OCI-LY1 (cell line): Measurements from ENCODE around the gene BGN.

Source experiments
- H2AFZ ChIP-seq: fragments of 200-600 bp; sonication (generic), shearing (Covaris generic); 2 replicates; pipeline ENCODE4 v1.6.0; 2014; ENCODE audit warnings: antibody characterized with exemption, mild to moderate bottlenecking, low read length
- H3F3A ChIP-seq: fragments of 200-600 bp; sonication (generic), shearing (Covaris generic); 2 replicates; pipeline ENCODE4 v1.6.0; 2014; ENCODE audit warnings: mild to moderate bottlenecking, antibody characterized with exemption, low read length, moderate library complexity; ENCODE audit not compliant: insufficient read depth
- H3K27ac ChIP-seq: fragments of 200-600 bp; sonication (generic); 2 replicates; pipeline ENCODE4 v1.5.1; 2014; ENCODE audit warnings: low read length, mixed run types, mild to moderate bottlenecking, low read depth; ENCODE audit not compliant: poor library complexity, severe bottlenecking
- H3K27me3 ChIP-seq: fragments of 200-600 bp; sonication (generic); 2 replicates; pipeline ENCODE4 v1.6.0; 2014; ENCODE audit warnings: antibody characterized with exemption, mild to moderate bottlenecking, low read length, moderate library complexity; ENCODE audit not compliant: insufficient read depth
- H3K36me3 ChIP-seq: fragments of 200-600 bp; sonication (generic); 2 replicates; pipeline ENCODE4 v1.6.1; 2014; ENCODE audit warnings: mild to moderate bottlenecking, antibody characterized with exemption, low read length, moderate library complexity, mixed read lengths; ENCODE audit not compliant: insufficient read depth
- H3K4me1 ChIP-seq: fragments of 200-600 bp; sonication (generic); 2 replicates; pipeline ENCODE4 v1.5.1; 2014; ENCODE audit warnings: mild to moderate bottlenecking, low read length, moderate library complexity; ENCODE audit not compliant: insufficient read depth, severe bottlenecking
- H3K4me2 ChIP-seq: fragments of 200-600 bp; sonication (generic), shearing (Covaris generic); 2 replicates; pipeline ENCODE4 v1.6.1; 2014; ENCODE audit warnings: low read length
- H3K4me3 ChIP-seq: fragments of 200-600 bp; sonication (generic); 2 replicates; pipeline ENCODE4 v1.5.1; 2014; ENCODE audit warnings: low read length, low read depth, mild to moderate bottlenecking, mixed read lengths; ENCODE audit not compliant: poor library complexity, severe bottlenecking
- H3K79me2 ChIP-seq: fragments of 200-600 bp; shearing (Covaris generic); 2 replicates; pipeline ENCODE4 v1.6.1; 2016; ENCODE audit warnings: mixed run types, low read length, mixed read lengths; ENCODE audit not compliant: insufficient read depth
- H3K9ac ChIP-seq: fragments of 200-600 bp; sonication (generic), shearing (Covaris generic); 2 replicates; pipeline ENCODE4 v1.6.1; 2014; ENCODE audit warnings: mild to moderate bottlenecking, low read length, mixed read lengths
- H3K9me2 ChIP-seq: fragments of 200-600 bp; sonication (generic), shearing (Covaris generic); 2 replicates; pipeline ENCODE4 v1.6.1; 2014; ENCODE audit warnings: low read depth, mild to moderate bottlenecking, low read length, mixed read lengths
- H3K9me3 ChIP-seq: fragments of 200-600 bp; shearing (Covaris generic); 2 replicates; pipeline ENCODE4 v1.6.1; 2014; ENCODE audit warnings: low read length, mixed read lengths
- H4K20me1 ChIP-seq: fragments of 200-600 bp; sonication (generic), shearing (Covaris generic); 2 replicates; pipeline ENCODE4 v1.6.0; 2016; ENCODE audit warnings: mild to moderate bottlenecking, low read length; ENCODE audit not compliant: insufficient read depth
- EZH2 ChIP-seq: fragments of 200-600 bp; sonication (generic), shearing (Covaris generic); IDR thresholded peaks from 2 replicates; pipeline ENCODE4 v1.8.0; 2017; ENCODE audit warnings: borderline replicate concordance, mixed run types, mild to moderate bottlenecking, antibody characterized with exemption, low read length, moderate library complexity, mixed read lengths
- TF ChIP-seq, protein P1 (sequence below): fragments of 200-600 bp; sonication (generic), shearing (Covaris generic); IDR thresholded peaks from 2 replicates; pipeline ENCODE4 v1.5.1; 2017; ENCODE audit warnings: mild to moderate bottlenecking, antibody characterized with exemption, low read length, moderate library complexity, mixed read lengths

The BGN gene

GRCh38 chrX:153457827-153458466 lies 36.8 kb upstream of the BGN start:
- Histone ChIP-seq H4K20me1 (no peaks in the 10 kb centered on the region), H2AFZ (no peak overlapping the region), H3K4me3 (no peak overlapping the region), H3K36me3 (peaks cover 11% of the 10 kb centered on the region; the same call in 1 of the 2 replicates), H3K4me1 (no peaks in the 10 kb centered on the region), H3K9me3 (no peaks in the 10 kb centered on the region), H3K27ac (no peak overlapping the region), H3K79me2 (no peaks in the 10 kb centered on the region), H3K9ac (no peak overlapping the region), H3K27me3 (no peaks in the 10 kb centered on the region), H3K9me2 (no peaks in the 10 kb centered on the region), H3K4me2 (no peak overlapping the region), H3F3A (no peaks in the 10 kb centered on the region)
- TF ChIP-seq, protein P1, sequence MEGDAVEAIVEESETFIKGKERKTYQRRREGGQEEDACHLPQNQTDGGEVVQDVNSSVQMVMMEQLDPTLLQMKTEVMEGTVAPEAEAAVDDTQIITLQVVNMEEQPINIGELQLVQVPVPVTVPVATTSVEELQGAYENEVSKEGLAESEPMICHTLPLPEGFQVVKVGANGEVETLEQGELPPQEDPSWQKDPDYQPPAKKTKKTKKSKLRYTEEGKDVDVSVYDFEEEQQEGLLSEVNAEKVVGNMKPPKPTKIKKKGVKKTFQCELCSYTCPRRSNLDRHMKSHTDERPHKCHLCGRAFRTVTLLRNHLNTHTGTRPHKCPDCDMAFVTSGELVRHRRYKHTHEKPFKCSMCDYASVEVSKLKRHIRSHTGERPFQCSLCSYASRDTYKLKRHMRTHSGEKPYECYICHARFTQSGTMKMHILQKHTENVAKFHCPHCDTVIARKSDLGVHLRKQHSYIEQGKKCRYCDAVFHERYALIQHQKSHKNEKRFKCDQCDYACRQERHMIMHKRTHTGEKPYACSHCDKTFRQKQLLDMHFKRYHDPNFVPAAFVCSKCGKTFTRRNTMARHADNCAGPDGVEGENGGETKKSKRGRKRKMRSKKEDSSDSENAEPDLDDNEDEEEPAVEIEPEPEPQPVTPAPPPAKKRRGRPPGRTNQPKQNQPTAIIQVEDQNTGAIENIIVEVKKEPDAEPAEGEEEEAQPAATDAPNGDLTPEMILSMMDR: no peak
- no peak for TF ChIP-seq EZH2

GRCh38 chrX:153458476-153458875 lies 36.3 kb upstream of the BGN start:
- H3K4me3 ChIP-seq: no peak overlapping the region
- no peaks in the 10 kb centered on the region for H4K20me1 ChIP-seq
- H3K9ac ChIP-seq: no peak overlapping the region
- no peaks in the 10 kb centered on the region for H3K79me2 ChIP-seq
- no peak overlapping the region for H3K27ac ChIP-seq
- H3K9me3 ChIP-seq: no peaks in the 10 kb centered on the region
- H3K4me2 ChIP-seq: no peak overlapping the region
- H3K4me1 ChIP-seq: no peaks in the 10 kb centered on the region
- TF ChIP-seq EZH2: no peak
- TF ChIP-seq, protein P1: no peak
- no peaks in the 10 kb centered on the region for H3F3A ChIP-seq
- H3K36me3 ChIP-seq: peaks cover 11% of the 10 kb centered on the region; the same call in 1 of the 2 replicates
- H3K27me3 ChIP-seq: no peaks in the 10 kb centered on the region
- H3K9me2 ChIP-seq: no peaks in the 10 kb centered on the region
- no peak overlapping the region for H2AFZ ChIP-seq

DNA sequence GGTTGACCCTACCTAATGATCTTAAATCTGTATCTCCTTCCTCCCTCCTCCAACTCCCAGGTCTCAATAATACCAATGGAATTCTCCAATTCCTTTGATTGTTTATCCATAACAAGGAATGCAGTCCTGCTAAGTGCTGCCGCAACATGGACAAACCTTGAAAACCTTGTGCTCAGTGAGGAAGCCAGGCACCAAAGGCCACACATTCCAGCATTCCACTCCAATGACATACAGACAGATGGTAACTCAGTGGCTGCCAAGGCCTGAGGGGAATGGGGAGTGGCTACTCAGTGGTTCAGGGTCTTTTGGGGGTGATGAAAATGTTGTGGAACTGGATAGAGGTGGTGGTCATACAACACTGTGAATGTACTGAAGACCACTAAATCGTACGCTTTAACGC lies 34.8 kb upstream of the BGN start:
- Histone ChIP-seq H3K36me3 (peaks cover 11% of the 10 kb centered on the region; the same call in 1 of the 2 replicates), H4K20me1 (no peaks in the 10 kb centered on the region), H2AFZ (no peak overlapping the region), H3K9ac (no peak overlapping the region), H3K79me2 (no peaks in the 10 kb centered on the region), H3K4me1 (no peaks in the 10 kb centered on the region), H3K4me3 (no peak overlapping the region), H3K9me3 (no peaks in the 10 kb centered on the region), H3F3A (no peaks in the 10 kb centered on the region), H3K27ac (no peak overlapping the region), H3K4me2 (no peak overlapping the region), H3K9me2 (no peaks in the 10 kb centered on the region), H3K27me3 (no peaks in the 10 kb centered on the region)
- TF ChIP-seq, protein P1: no peak
- no peak for TF ChIP-seq EZH2
